Neural cell (in vitro differentiated cells): ENCODE data around the gene SLCO4A1. TPM values are rescaled to one million over a fixed set of nuclear protein-coding genes. Genes with fewer than 3 reads are reported as not detected.

Experiments
- H2AFZ ChIP-seq: fragments of 200-600, 300-800 bp; sonication (generic), shearing (Covaris generic); 2 replicates; pipeline ENCODE4 v1.6.0; 2014; ENCODE audit warnings: low read depth, mild to moderate bottlenecking, antibody characterized with exemption, low read length, moderate library complexity
- H3F3A ChIP-seq: fragments of 200-600 bp; shearing (Covaris generic); 2 replicates; pipeline ENCODE4 v1.6.1; 2016; ENCODE audit warnings: mild to moderate bottlenecking, moderate library complexity, mixed read lengths, antibody characterized with exemption, low read length; ENCODE audit not compliant: insufficient read depth, poor library complexity, severe bottlenecking
- H3K27ac ChIP-seq: fragments of 200-600, 300-800 bp; sonication (generic), shearing (Covaris generic); 2 replicates; pipeline ENCODE4 v1.5.1; 2014; ENCODE audit warnings: mild to moderate bottlenecking, low read length, moderate library complexity
- H3K27me3 ChIP-seq: fragments of 300-800, 200-600 bp; sonication (generic), shearing (Covaris generic); 2 replicates; pipeline ENCODE4 v1.6.0; 2014; ENCODE audit warnings: mild to moderate bottlenecking, low read depth, low read length, moderate library complexity; ENCODE audit not compliant: insufficient read depth
- H3K36me3 ChIP-seq: fragments of 300-800, 200-600 bp; sonication (generic), shearing (Covaris generic); 2 replicates; pipeline ENCODE4 v1.5.1; 2014; ENCODE audit warnings: mild to moderate bottlenecking, antibody characterized with exemption, low read length, moderate library complexity; ENCODE audit not compliant: insufficient read depth
- H3K4me2 ChIP-seq: fragments of 300-800, 200-600 bp; sonication (generic), shearing (Covaris generic); 2 replicates; pipeline ENCODE4 v1.6.0; 2014; ENCODE audit warnings: mild to moderate bottlenecking, low read length
- H3K4me3 ChIP-seq: fragments of 300-800, 200-600 bp; sonication (generic), shearing (Covaris generic); 2 replicates; pipeline ENCODE4 v1.5.1; 2014; ENCODE audit warnings: mild to moderate bottlenecking, low read length, moderate library complexity
- H3K79me2 ChIP-seq: fragments of 200-600 bp; shearing (Covaris generic); replicated peaks from 2 replicates; pipeline ENCODE4 v1.6.0; 2014; ENCODE audit warnings: mild to moderate bottlenecking, low read length, moderate library complexity; ENCODE audit not compliant: insufficient read depth
- H3K9ac ChIP-seq: fragments of 300-800, 200-600 bp; sonication (generic), shearing (Covaris generic); 2 replicates; pipeline ENCODE4 v1.6.1; 2016; ENCODE audit warnings: mild to moderate bottlenecking, low read length, mixed read lengths
- H3K9me2 ChIP-seq: fragments of 200-600 bp; shearing (Covaris generic); 2 replicates; pipeline ENCODE4 v1.6.1; 2016; ENCODE audit warnings: mild to moderate bottlenecking, low read length, mixed read lengths; ENCODE audit not compliant: insufficient read depth
- H3K9me3 ChIP-seq: fragments of 200-600, 300-800 bp; sonication (generic), shearing (Covaris generic); 2 replicates; pipeline ENCODE4 v1.6.1; 2016; ENCODE audit warnings: mild to moderate bottlenecking, mixed run types, low read length, moderate library complexity, mixed read lengths
- H4K20me1 ChIP-seq: fragments of 200-600 bp; shearing (Covaris generic); 2 replicates; pipeline ENCODE4 v1.6.1; 2016; ENCODE audit warnings: mild to moderate bottlenecking, mixed run types; ENCODE audit not compliant: insufficient read depth
- EP300 ChIP-seq: fragments of 450-650 bp; conservative IDR thresholded peaks from 2 replicates; pipeline ENCODE4 v1.6.1; 2014; ENCODE audit warnings: antibody characterized with exemption, mild to moderate bottlenecking, moderate library complexity; ENCODE audit not compliant: poor library complexity, severe bottlenecking
- EZH2 ChIP-seq: fragments of 200-600, 300-800 bp; shearing (Covaris generic), sonication (generic); IDR thresholded peaks from 2 replicates; pipeline ENCODE4 v1.6.1; 2014; ENCODE audit warnings: antibody characterized with exemption, low read length, borderline replicate concordance, mild to moderate bottlenecking; ENCODE audit not compliant: insufficient read depth, poor library complexity, severe bottlenecking
- MXI1 ChIP-seq: fragments of 450-650 bp; conservative IDR thresholded peaks from 2 replicates; pipeline ENCODE4 v1.6.1; 2014; ENCODE audit warnings: antibody characterized with exemption, mild to moderate bottlenecking; ENCODE audit not compliant: poor library complexity, severe bottlenecking
- POLR2AphosphoS5 ChIP-seq: IDR thresholded peaks from 2 replicates; pipeline ENCODE4 v1.6.1; 2012
- RAD21 ChIP-seq: fragments of 450-650 bp; conservative IDR thresholded peaks from 2 replicates; pipeline ENCODE4 v1.6.1; 2014; ENCODE audit warnings: antibody characterized with exemption, mild to moderate bottlenecking, moderate library complexity
- REST ChIP-seq: IDR thresholded peaks from 2 replicates; pipeline ENCODE4 v1.6.1; 2012; ENCODE audit warnings: borderline replicate concordance
- SMC3 ChIP-seq: fragments of 450-650 bp; conservative IDR thresholded peaks from 2 replicates; pipeline ENCODE4 v1.6.1; 2014; ENCODE audit warnings: antibody characterized with exemption, mild to moderate bottlenecking, moderate library complexity; ENCODE audit not compliant: poor library complexity
- TAF1 ChIP-seq: IDR thresholded peaks from 2 replicates; pipeline ENCODE4 v1.6.1; 2012; ENCODE audit warnings: low read depth
- polyA plus RNA-seq: library from polyadenylated mRNA; depleted of rRNA; stranded (reverse); fragments of >200 nt; gene quantifications from 2 replicates; pipeline ENCODE4 v1.2.3, GENCODE V29; 2014
- TF ChIP-seq, protein P1 (sequence below): fragments of 450-650 bp; IDR thresholded peaks from 2 replicates; pipeline ENCODE4 v1.5.1; 2014; ENCODE audit warnings: antibody characterized with exemption, mild to moderate bottlenecking, moderate library complexity; ENCODE audit not compliant: poor library complexity, severe bottlenecking

SLCO4A1 gene
- polyA plus RNA-seq, 1 donor from 2014 or later: 3.5 TPM

DNA sequence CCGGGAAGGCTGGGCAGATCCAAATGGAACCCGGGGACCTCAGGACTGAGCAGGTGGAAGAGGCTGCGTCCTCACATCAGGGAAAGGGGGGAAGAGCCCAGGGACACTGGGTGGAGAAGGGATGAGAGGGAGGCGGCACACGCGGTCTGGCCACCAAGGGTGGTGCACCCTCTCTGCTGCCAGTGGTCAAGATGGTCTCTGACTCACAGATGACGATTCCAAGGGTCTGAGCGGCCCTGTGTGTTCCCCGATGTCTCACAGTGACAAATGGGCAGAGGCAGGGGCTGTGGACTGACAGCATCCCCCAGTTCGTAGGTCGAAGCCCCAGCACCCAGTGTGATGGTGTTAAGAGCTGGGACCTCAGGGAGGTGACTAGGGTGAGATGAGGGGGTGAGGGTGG lies 32.1 kb downstream of the SLCO4A1 start:
- H3K4me3 ChIP-seq: no peak overlapping the region
- H3F3A ChIP-seq: no peaks in the 10 kb centered on the region
- no peaks in the 10 kb centered on the region for H3K79me2 ChIP-seq
- no peaks in the 10 kb centered on the region for H4K20me1 ChIP-seq
- H3K9ac ChIP-seq: no peak overlapping the region
- no peaks in the 10 kb centered on the region for H3K9me3 ChIP-seq
- H3K27ac ChIP-seq: no peak overlapping the region
- no peaks in the 10 kb centered on the region for H3K9me2 ChIP-seq
- TF ChIP-seq, protein P1, sequence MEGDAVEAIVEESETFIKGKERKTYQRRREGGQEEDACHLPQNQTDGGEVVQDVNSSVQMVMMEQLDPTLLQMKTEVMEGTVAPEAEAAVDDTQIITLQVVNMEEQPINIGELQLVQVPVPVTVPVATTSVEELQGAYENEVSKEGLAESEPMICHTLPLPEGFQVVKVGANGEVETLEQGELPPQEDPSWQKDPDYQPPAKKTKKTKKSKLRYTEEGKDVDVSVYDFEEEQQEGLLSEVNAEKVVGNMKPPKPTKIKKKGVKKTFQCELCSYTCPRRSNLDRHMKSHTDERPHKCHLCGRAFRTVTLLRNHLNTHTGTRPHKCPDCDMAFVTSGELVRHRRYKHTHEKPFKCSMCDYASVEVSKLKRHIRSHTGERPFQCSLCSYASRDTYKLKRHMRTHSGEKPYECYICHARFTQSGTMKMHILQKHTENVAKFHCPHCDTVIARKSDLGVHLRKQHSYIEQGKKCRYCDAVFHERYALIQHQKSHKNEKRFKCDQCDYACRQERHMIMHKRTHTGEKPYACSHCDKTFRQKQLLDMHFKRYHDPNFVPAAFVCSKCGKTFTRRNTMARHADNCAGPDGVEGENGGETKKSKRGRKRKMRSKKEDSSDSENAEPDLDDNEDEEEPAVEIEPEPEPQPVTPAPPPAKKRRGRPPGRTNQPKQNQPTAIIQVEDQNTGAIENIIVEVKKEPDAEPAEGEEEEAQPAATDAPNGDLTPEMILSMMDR: no peak
- H3K36me3 ChIP-seq: no peaks in the 10 kb centered on the region
- no peak overlapping the region for H2AFZ ChIP-seq
- no peak overlapping the region for H3K4me2 ChIP-seq
- no peaks in the 10 kb centered on the region for H3K27me3 ChIP-seq

GRCh38 chr20:62675156-62675876 lies 33.0 kb downstream of the SLCO4A1 start:
- H3K4me3 ChIP-seq: no peak overlapping the region
- H3K9me2 ChIP-seq: no peaks in the 10 kb centered on the region
- no peak overlapping the region for H3K27ac ChIP-seq
- H3K4me2 ChIP-seq: no peak overlapping the region
- no peak for TF ChIP-seq RAD21
- no peak for TF ChIP-seq REST
- TF ChIP-seq, protein P1: no peak
- no peak for TF ChIP-seq TAF1
- H3K36me3 ChIP-seq: no peaks in the 10 kb centered on the region
- no peaks in the 10 kb centered on the region for H3K9me3 ChIP-seq
- no peaks in the 10 kb centered on the region for H3K79me2 ChIP-seq
- H3F3A ChIP-seq: no peaks in the 10 kb centered on the region
- no peak overlapping the region for H3K9ac ChIP-seq
- no peak overlapping the region for H2AFZ ChIP-seq
- no peaks in the 10 kb centered on the region for H4K20me1 ChIP-seq
- H3K27me3 ChIP-seq: no peaks in the 10 kb centered on the region

DNA sequence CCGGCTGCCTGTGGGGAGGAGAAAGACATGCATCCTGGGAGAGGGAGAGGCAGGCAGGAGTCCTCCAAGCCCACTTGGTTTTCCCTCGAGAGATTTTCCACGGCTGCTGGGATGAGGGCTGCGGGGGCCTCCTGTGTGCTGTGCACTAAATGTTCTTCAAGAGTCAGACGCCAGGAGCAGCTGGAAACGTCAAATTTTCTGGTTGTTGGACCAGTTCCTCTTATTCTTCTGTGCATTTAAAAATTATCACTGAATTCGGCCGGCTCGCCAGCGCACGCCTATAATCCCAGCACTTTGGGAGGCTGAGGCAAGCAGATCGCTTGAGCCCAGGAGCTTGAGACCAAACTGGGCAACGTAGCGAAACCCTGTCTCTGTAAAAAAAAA lies 33.6 kb downstream of the SLCO4A1 start:
- H3K9ac ChIP-seq: no peak overlapping the region
- no peaks in the 10 kb centered on the region for H3K9me3 ChIP-seq
- H2AFZ ChIP-seq: no peak overlapping the region
- no peaks in the 10 kb centered on the region for H3K9me2 ChIP-seq
- no peaks in the 10 kb centered on the region for H3K79me2 ChIP-seq
- no peak overlapping the region for H3K27ac ChIP-seq
- no peak overlapping the region for H3K4me3 ChIP-seq
- no peaks in the 10 kb centered on the region for H3F3A ChIP-seq
- no peaks in the 10 kb centered on the region for H3K27me3 ChIP-seq
- H3K4me2 ChIP-seq: no peak overlapping the region
- no peaks in the 10 kb centered on the region for H3K36me3 ChIP-seq
- no peaks in the 10 kb centered on the region for H4K20me1 ChIP-seq
- TF ChIP-seq POLR2AphosphoS5 (no peak), REST (no peak), SMC3 (no peak), TAF1 (no peak), EZH2 (no peak), EP300 (no peak), MXI1 (no peak)
